Activated naive CD4-positive, alpha-beta T cell treated with anti-CD3 and anti-CD28 coated beads, Interleukin-2, amount 50 U/mL, for 72 hours (primary cell): Measurements from ENCODE around the gene CDK5RAP2. TPM values are rescaled to one million over a fixed set of nuclear protein-coding genes. Genes with fewer than 3 reads are reported as not detected.
"Not testable (repeated sequence)": the region's sequence is repeated elsewhere in the genome, so short reads cannot be mapped to it uniquely, and the experiment has no call there.

Experiments used
- ATAC-seq, 2 donors: fragments of 150-1000 bp; cut with Tn5 transposase; 2 replicates each; pipeline ENCODE4 v1.10.0; 2021; ENCODE audit warnings: mild to moderate bottlenecking in 2 of 2, moderate library complexity in 2 of 2
- DNase-seq, 2 donors: peaks; one replicate each; pipeline ENCODE4 v3.0.0; 2021 to 2022; ENCODE audit warnings: low spot score in 2 of 2
- H3K27ac Mint-ChIP-seq, 2 donors: one replicate each; pipeline ENCODE4 v1.8.0; 2022; ENCODE audit warnings: mild to moderate bottlenecking in 2 of 2, mixed read lengths in 2 of 2
- H3K36me3 Mint-ChIP-seq, 2 donors: one replicate each; pipeline ENCODE4 v1.8.0; 2022; ENCODE audit warnings: mixed read lengths in 2 of 2
- H3K9me3 Mint-ChIP-seq, 2 donors: one replicate each; pipeline ENCODE4 v1.8.0; 2022; ENCODE audit warnings: mixed read lengths in 2 of 2
- total RNA-seq, 2 donors: library from RNA; stranded (reverse); gene quantifications; one replicate each; pipeline ENCODE4 v1.2.3, GENCODE V29; 2022

CDK5RAP2 gene
- total RNA-seq, 2 donors from 2014 or later: 85.9 to 128 TPM

- no peak for ATAC-seq
- Mint-ChIP-seq H3K27ac (no peak overlapping the region), H3K9me3 (peaks cover 5 to 16% of the 10 kb centered on the region in 2 donors), H3K36me3 (peaks cover 53 to 62% of the 10 kb centered on the region in 2 donors)
- DNase-seq: no peak
Measured at GRCh38 chr9:120510816-120511215, 69.2 kb downstream of the CDK5RAP2 start.

- Mint-ChIP-seq H3K9me3 (peaks cover 5 to 11% of the 10 kb centered on the region in 2 donors), H3K36me3 (peaks cover 51 to 52% of the 10 kb centered on the region in 2 donors), H3K27ac (no peak overlapping the region)
- DNase-seq (no peak), ATAC-seq (no peak)
Measured at GRCh38 chr9:120507936-120508510, 71.9 kb downstream of the CDK5RAP2 start.

- no peak for DNase-seq
- peaks cover 44 to 50% of the 10 kb centered on the region in 2 donors for H3K36me3 Mint-ChIP-seq
- peak in 1 of 2 donors; percentile 67 for ATAC-seq
- peaks cover 5 to 11% of the 10 kb centered on the region in 2 donors for H3K9me3 Mint-ChIP-seq
- no peak overlapping the region for H3K27ac Mint-ChIP-seq
Measured at GRCh38 chr9:120505186-120505585, 74.8 kb downstream of the CDK5RAP2 start.

GRCh38 chr9:120500733-120501132 is 79.2 kb downstream of the CDK5RAP2 start:
- no peak overlapping the region for H3K27ac Mint-ChIP-seq
- no peaks in the 10 kb centered on the region for H3K9me3 Mint-ChIP-seq
- no peak for ATAC-seq
- DNase-seq: no peak
- H3K36me3 Mint-ChIP-seq: peaks cover 21 to 25% of the 10 kb centered on the region in 2 donors

GRCh38 chr9:120497865-120498264 is 82.1 kb downstream of the CDK5RAP2 start:
- H3K36me3 Mint-ChIP-seq: peaks cover 12 to 17% of the 10 kb centered on the region in 2 donors
- not testable (repeated sequence) for ATAC-seq

GRCh38 chr9:120496438-120496837 is 83.5 kb downstream of the CDK5RAP2 start:
- peaks cover 4 to 10% of the 10 kb centered on the region in 2 donors for H3K36me3 Mint-ChIP-seq
- ATAC-seq: not testable (repeated sequence)

More at GRCh38 chr9:120497865-120498264, 82.1 kb downstream of the CDK5RAP2 start:
- not testable (repeated sequence) for H3K9me3 Mint-ChIP-seq, H3K27ac Mint-ChIP-seq, DNase-seq

GRCh38 chr9:120490888-120491595 is 88.9 kb downstream of the CDK5RAP2 start:
- H3K36me3 Mint-ChIP-seq: peaks cover 12 to 13% of the 10 kb centered on the region in 2 donors
- DNase-seq (no peak), ATAC-seq (peak in 1 of 2 donors; percentile 65)
- H3K9me3 Mint-ChIP-seq: no peaks in the 10 kb centered on the region
- peak overlapping the region in 1 of 2 donors; percentile 16 for H3K27ac Mint-ChIP-seq

More at GRCh38 chr9:120496438-120496837, 83.5 kb downstream of the CDK5RAP2 start:
- H3K27ac Mint-ChIP-seq, H3K9me3 Mint-ChIP-seq, DNase-seq: not testable (repeated sequence)

- H3K27ac Mint-ChIP-seq: no peak overlapping the region
- DNase-seq: no peak
- ATAC-seq: no peak
- H3K36me3 Mint-ChIP-seq: peaks cover 13 to 15% of the 10 kb centered on the region in 2 donors
- no peaks in the 10 kb centered on the region for H3K9me3 Mint-ChIP-seq
Measured at GRCh38 chr9:120486835-120487234, 93.1 kb downstream of the CDK5RAP2 start.

- Mint-ChIP-seq H3K27ac (no peak overlapping the region), H3K9me3 (no peaks in the 10 kb centered on the region), H3K36me3 (peaks cover 13 to 15% of the 10 kb centered on the region in 2 donors)
- DNase-seq (no peak), ATAC-seq (no peak)
Measured at GRCh38 chr9:120486347-120486746, 93.6 kb downstream of the CDK5RAP2 start.

- Mint-ChIP-seq H3K9me3 (no peaks in the 10 kb centered on the region), H3K27ac (no peak overlapping the region), H3K36me3 (peaks cover 13% of the 10 kb centered on the region in 2 donors)
- DNase-seq (no peak), ATAC-seq (no peak)
Measured at GRCh38 chr9:120485788-120486187, 94.2 kb downstream of the CDK5RAP2 start.

GRCh38 chr9:120484162-120484561 is 95.8 kb downstream of the CDK5RAP2 start:
- H3K9me3 Mint-ChIP-seq: no peaks in the 10 kb centered on the region
- no peak for ATAC-seq
- peaks cover 6 to 8% of the 10 kb centered on the region in 2 donors for H3K36me3 Mint-ChIP-seq
- no peak for DNase-seq
- H3K27ac Mint-ChIP-seq: no peak overlapping the region

GRCh38 chr9:120482424-120483186 is 97.4 kb downstream of the CDK5RAP2 start:
- Mint-ChIP-seq H3K36me3 (peaks cover 6 to 13% of the 10 kb centered on the region in 2 donors), H3K27ac (peak overlapping the region; percentile 30 to 33), H3K9me3 (no peaks in the 10 kb centered on the region)
- no peak for ATAC-seq
- no peak for DNase-seq

GRCh38 chr9:120481846-120482245 is 98.1 kb downstream of the CDK5RAP2 start:
- H3K9me3 Mint-ChIP-seq: no peaks in the 10 kb centered on the region
- no peak overlapping the region for H3K27ac Mint-ChIP-seq
- ATAC-seq: no peak
- DNase-seq: no peak
- H3K36me3 Mint-ChIP-seq: peaks cover 6 to 13% of the 10 kb centered on the region in 2 donors

- DNase-seq: no peak
- peak overlapping the region in 1 of 2 donors; percentile 35 for H3K27ac Mint-ChIP-seq
- H3K9me3 Mint-ChIP-seq: no peaks in the 10 kb centered on the region
- ATAC-seq: peak in 1 of 2 donors; percentile 26
- peaks cover 6 to 13% of the 10 kb centered on the region in 2 donors for H3K36me3 Mint-ChIP-seq
Measured at GRCh38 chr9:120481248-120481647, 98.7 kb downstream of the CDK5RAP2 start.

- DNase-seq (no peak), ATAC-seq (peak in 1 of 2 donors; percentile 22)
- peaks cover 6 to 13% of the 10 kb centered on the region in 2 donors for H3K36me3 Mint-ChIP-seq
- peak overlapping the region in 1 of 2 donors; percentile 35 for H3K27ac Mint-ChIP-seq
- H3K9me3 Mint-ChIP-seq: no peaks in the 10 kb centered on the region
Measured at GRCh38 chr9:120480707-120481106, 99.3 kb downstream of the CDK5RAP2 start.

GRCh38 chr9:120478208-120478607 is 101.8 kb downstream of the CDK5RAP2 start:
- no peaks in the 10 kb centered on the region for H3K9me3 Mint-ChIP-seq
- ATAC-seq (no peak), DNase-seq (no peak)
- H3K27ac Mint-ChIP-seq: no peak overlapping the region
- H3K36me3 Mint-ChIP-seq: peaks cover 3 to 9% of the 10 kb centered on the region in 2 donors

- Mint-ChIP-seq H3K36me3 (peaks cover 0 to 7% of the 10 kb centered on the region in 2 donors), H3K27ac (no peak overlapping the region), H3K9me3 (no peaks in the 10 kb centered on the region)
- DNase-seq (peak in 1 of 2 donors; percentile 45), ATAC-seq (peak; percentile 54 to 61)
Measured at GRCh38 chr9:120477534-120478001, 102.4 kb downstream of the CDK5RAP2 start.
